Gastroesophageal sphincter (tissue), 4 donors: Measurements from ENCODE around the gene EVI2A. TPM values are rescaled to one million over a fixed set of nuclear protein-coding genes. Genes with fewer than 3 reads are reported as not detected.
A peak's percentile ranks its signal among the peaks of the same experiment; 100 is the strongest.

Experiments
- ATAC-seq: fragments of 150-250 bp; one replicate; pipeline ENCODE4 v1.9.1; 2016; ENCODE audit warnings: mild to moderate bottlenecking, moderate library complexity
- H3K27ac ChIP-seq, 4 donors: fragments of 200-600 bp; sonication (generic) in 3 of 4; 1 replicate in 3 of 4; 2 replicates in 1 of 4; pipeline ENCODE4 v1.5.1; 2016 to 2019
- H3K27me3 ChIP-seq: fragments of 200-600 bp; sonication (generic); one replicate; pipeline ENCODE4 v1.5.1; 2019
- H3K36me3 ChIP-seq, 2 donors: fragments of 200-600 bp; sonication (generic); one replicate each; pipeline ENCODE4 v1.5.1; 2019; ENCODE audit warnings: control low read depth in 1 of 2
- H3K4me1 ChIP-seq, 3 donors: fragments of 200-600 bp; sonication (generic); 1 replicate in 2 of 3; 2 replicates in 1 of 3; pipeline ENCODE4 v1.5.1; 2016 to 2019; ENCODE audit warnings: control low read depth in 2 of 3
- H3K4me3 ChIP-seq, 2 donors: fragments of 200-600 bp; sonication (generic); one replicate each; pipeline ENCODE4 v1.5.1; 2019; ENCODE audit warnings: mild to moderate bottlenecking in 1 of 2, moderate library complexity in 1 of 2
- H3K9me3 ChIP-seq, 3 donors: fragments of 200-600 bp; sonication (generic); one replicate each; pipeline ENCODE4 v1.5.1; 2017 to 2019; ENCODE audit warnings: control low read depth in 2 of 3
- CTCF ChIP-seq, 4 experiments: fragments of 200-600 bp in 2 of 4; fragments of 450-650 bp in 2 of 4; sonication (generic) in 1 of 4; IDR thresholded peaks; one replicate each; pipeline ENCODE4 v1.5.1; 2017 to 2019; ENCODE audit warnings: antibody characterized with exemption in 4 of 4, mild to moderate bottlenecking in 2 of 4, moderate library complexity in 2 of 4
- EP300 ChIP-seq: sonication (generic); formaldehyde crosslinking; IDR thresholded peaks from one replicate; pipeline ENCODE4 v1.6.1; 2017; ENCODE audit warnings: antibody characterized with exemption, mild to moderate bottlenecking
- POLR2A ChIP-seq, 2 donors: fragments of 450-650 bp; IDR thresholded peaks; one replicate each; pipeline ENCODE4 v1.6.1; 2017; ENCODE audit warnings: antibody characterized with exemption in 2 of 2, mild to moderate bottlenecking in 2 of 2, moderate library complexity in 1 of 2
- POLR2AphosphoS5 ChIP-seq: sonication (generic); formaldehyde crosslinking; IDR thresholded peaks from one replicate; pipeline ENCODE4 v1.6.1; 2017; ENCODE audit warnings: antibody characterized with exemption
- WGBS, 2 donors: methylation state at CpG; one replicate each; pipeline ENCODE4 v1.1.5; 2018; ENCODE audit warnings: low coverage in 1 of 2; 5-methylcytosine and 5-hydroxymethylcytosine counted together
- total RNA-seq, 4 donors: library from RNA; depleted of rRNA; stranded (reverse); fragments of >200 nt; gene quantifications; one replicate each; pipeline ENCODE4 v1.1.0, GENCODE V29; 2016

Gene EVI2A
- total RNA-seq, 4 donors from 2014 or later, result 0.31 to 13.6 (median 5.3) TPM

- no peak for ATAC-seq
- TF ChIP-seq POLR2AphosphoS5, result no peak
- 77 to 88% methylated on average over 2 of the region's 2 CpGs for WGBS, 2 donors
- Histone ChIP-seq H3K27ac (no peak overlapping the region), H3K4me3 (no peak overlapping the region), H3K36me3 (peaks cover 0 to 49% of the 10 kb centered on the region in 2 donors), H3K27me3 (no peaks in the 10 kb centered on the region), H3K9me3 (no peaks in the 10 kb centered on the region), H3K4me1 (no peaks in the 10 kb centered on the region)
Measured at GRCh38 chr17:31281061-31281460, 40.4 kb downstream of the EVI2A start.

GRCh38 chr17:31279401-31279800, 42.0 kb downstream of the EVI2A start:
- no peak for ATAC-seq
- H3K27me3 ChIP-seq, result no peaks in the 10 kb centered on the region
- peaks cover 0 to 46% of the 10 kb centered on the region in 2 donors for H3K36me3 ChIP-seq
- H3K4me3 ChIP-seq, result no peak overlapping the region
- 93 to 96% methylated on average over 2 of the region's 2 CpGs for WGBS, 2 donors
- TF ChIP-seq CTCF (IDR thresholded peaks at IDR 0.05) (no peak), POLR2A (IDR thresholded peaks at IDR 0.05) (no peak), POLR2AphosphoS5 (no peak), EP300 (no peak)
- no peaks in the 10 kb centered on the region for H3K9me3 ChIP-seq
- no peak overlapping the region for H3K27ac ChIP-seq
- peaks cover 0 to 5% (median 0%) of the 10 kb centered on the region in 3 donors for H3K4me1 ChIP-seq

DNA sequence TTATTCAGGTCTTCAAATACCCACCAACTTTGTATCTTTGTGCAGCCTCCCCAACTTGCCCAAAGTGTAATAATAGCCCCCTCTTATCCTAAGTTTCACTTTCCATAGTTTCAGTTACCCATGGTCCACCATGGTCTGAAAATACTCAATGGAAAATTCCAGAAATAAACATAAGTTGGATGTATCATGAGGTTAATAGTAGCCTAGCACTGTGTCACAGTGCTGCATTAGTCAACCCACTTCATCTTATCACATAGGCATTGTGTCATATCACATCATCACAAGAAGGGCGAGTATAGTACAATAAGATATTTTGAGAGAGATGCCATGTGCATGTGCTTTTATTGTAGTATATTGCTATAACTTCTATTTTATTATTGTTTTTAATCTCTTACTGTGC, 46.3 kb downstream of the EVI2A start:
- Histone ChIP-seq H3K27ac (no peak overlapping the region), H3K27me3 (no peaks in the 10 kb centered on the region), H3K4me1 (peaks cover 0 to 18% (median 5%) of the 10 kb centered on the region in 3 donors), H3K9me3 (no peaks in the 10 kb centered on the region), H3K36me3 (peaks cover 0 to 34% of the 10 kb centered on the region in 2 donors), H3K4me3 (no peak overlapping the region)
- no peak for ATAC-seq
- TF ChIP-seq POLR2A (IDR thresholded peaks at IDR 0.05), result no peak
- no peak for TF ChIP-seq CTCF (IDR thresholded peaks at IDR 0.05)
- 100% methylated on average over 1 of the region's 1 CpG for WGBS, 2 donors

DNA sequence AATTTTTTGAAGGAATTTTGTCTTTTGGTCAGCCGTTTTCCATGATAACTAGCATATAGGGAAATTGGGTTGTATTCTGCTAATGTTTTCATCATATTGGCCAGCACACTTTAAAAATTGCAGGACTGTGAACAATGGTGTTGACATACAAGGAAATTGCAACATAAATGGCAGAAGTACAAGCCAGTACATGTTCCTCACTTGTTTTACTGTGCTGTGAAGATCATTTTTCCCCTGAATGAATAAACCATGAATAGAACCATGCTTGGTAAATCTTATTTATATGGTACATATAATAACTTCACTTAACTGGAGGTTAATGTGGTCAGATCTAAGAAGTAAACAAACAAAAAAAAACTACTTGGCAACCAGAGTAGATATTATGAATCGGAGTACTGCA, 47.2 kb downstream of the EVI2A start:
- WGBS, 2 donors, result 61 to 77% methylated on average over 2 of the region's 2 CpGs
- TF ChIP-seq EP300 (no peak), POLR2AphosphoS5 (peak; percentile 8)

DNA sequence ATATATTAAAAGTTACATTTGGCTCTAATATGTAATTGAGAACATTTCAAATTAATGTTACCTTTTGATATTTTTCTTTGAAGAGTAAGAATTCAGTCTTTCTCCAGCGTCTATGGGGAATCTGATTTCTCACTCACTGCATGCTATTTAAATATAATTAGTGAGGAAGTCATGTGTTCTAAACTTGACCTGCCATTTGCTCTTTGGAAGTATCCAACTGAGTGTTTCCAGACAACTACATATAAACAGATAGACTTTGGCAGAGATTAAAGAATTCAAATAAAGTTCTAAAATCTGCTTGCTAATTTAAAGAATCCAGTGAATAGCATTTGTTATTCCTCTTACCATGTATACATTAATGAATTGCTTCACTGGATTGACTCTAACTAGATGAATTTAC, 47.9 kb downstream of the EVI2A start:
- WGBS, 2 donors, result 15 to 25% methylated on average over 1 of the region's 1 CpG

More for the DNA sequence above, 47.2 kb downstream of the EVI2A start:
- peak; percentile 81 for ATAC-seq
- Histone ChIP-seq H3K4me1 (peaks cover 5 to 26% (median 5%) of the 10 kb centered on the region in 3 donors), H3K27me3 (no peaks in the 10 kb centered on the region), H3K36me3 (peaks cover 0 to 43% of the 10 kb centered on the region in 2 donors), H3K27ac (no peak overlapping the region), H3K4me3 (no peak overlapping the region), H3K9me3 (no peaks in the 10 kb centered on the region)

More for the DNA sequence above, 47.9 kb downstream of the EVI2A start:
- TF ChIP-seq EP300 (no peak), CTCF (IDR thresholded peaks at IDR 0.05) (no peak), POLR2A (IDR thresholded peaks at IDR 0.05) (no peak), POLR2AphosphoS5 (no peak)
- Histone ChIP-seq H3K9me3 (no peaks in the 10 kb centered on the region), H3K4me1 (peaks cover 5 to 34% (median 5%) of the 10 kb centered on the region in 3 donors), H3K4me3 (no peak overlapping the region), H3K27ac (no peak overlapping the region), H3K27me3 (no peaks in the 10 kb centered on the region), H3K36me3 (peaks cover 0 to 42% of the 10 kb centered on the region in 2 donors)
- no peak for ATAC-seq
